Sigmoid colon (tissue), 3 donors: Measurements from ENCODE around the gene TMEM181.

Source experiments
- POLR2A ChIP-seq, 2 donors: fragments of 450-650 bp; IDR thresholded peaks; one replicate each; pipeline ENCODE4 v1.6.1; 2016; ENCODE audit warnings: antibody characterized with exemption in 2 of 2, mild to moderate bottlenecking in 2 of 2, moderate library complexity in 2 of 2
- TF ChIP-seq, protein P1 (sequence below), 4 experiments: fragments of 450-650 bp in 3 of 4; fragments of 200-600 bp in 1 of 4; IDR thresholded peaks; one replicate each; pipeline ENCODE4 v1.5.1; 2016 to 2019; ENCODE audit warnings: antibody characterized with exemption in 4 of 4, mild to moderate bottlenecking in 3 of 4, moderate library complexity in 2 of 4

DNA sequence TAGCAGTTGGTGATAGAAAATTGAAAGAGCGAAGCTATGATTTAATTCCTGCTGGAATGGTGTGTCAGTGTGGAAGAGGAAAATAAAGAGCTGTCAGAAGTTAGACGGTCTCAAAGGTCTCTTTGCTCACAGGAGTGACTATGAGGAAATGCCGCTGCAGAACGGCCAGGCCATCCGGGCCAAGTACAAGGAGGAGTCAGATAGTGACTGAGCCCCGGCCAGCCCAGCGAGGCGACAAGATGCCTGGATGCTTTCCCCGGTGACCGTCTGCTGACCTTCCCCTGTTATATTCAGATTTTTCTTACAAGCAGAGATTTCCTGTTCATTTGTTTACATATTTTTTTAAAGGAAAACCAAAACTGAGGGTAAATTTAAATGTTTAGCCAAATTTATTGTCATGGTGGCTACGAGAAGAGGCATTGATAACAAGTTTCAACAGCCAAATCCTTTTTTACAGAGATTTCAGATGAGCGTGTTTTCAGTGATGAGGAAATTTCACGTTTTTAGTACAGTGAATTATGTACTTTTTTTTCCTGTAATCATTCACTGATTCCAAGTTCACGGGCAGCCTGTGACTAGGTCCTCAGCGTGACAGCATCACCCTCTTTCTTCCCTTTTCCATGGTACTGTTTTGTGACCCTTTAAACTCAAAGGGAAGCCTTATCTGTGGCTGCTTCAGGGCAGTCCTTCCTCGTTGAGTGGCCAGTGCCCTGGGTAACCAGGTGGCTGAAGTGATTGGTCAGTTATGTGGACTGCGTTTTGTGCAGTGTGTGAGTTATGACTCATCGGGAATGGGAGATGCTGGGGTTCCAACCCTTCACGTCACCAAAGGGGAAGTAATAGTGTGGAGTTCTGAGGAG is 72.0 kb downstream of the TMEM181 start:
- TF ChIP-seq, protein P1, sequence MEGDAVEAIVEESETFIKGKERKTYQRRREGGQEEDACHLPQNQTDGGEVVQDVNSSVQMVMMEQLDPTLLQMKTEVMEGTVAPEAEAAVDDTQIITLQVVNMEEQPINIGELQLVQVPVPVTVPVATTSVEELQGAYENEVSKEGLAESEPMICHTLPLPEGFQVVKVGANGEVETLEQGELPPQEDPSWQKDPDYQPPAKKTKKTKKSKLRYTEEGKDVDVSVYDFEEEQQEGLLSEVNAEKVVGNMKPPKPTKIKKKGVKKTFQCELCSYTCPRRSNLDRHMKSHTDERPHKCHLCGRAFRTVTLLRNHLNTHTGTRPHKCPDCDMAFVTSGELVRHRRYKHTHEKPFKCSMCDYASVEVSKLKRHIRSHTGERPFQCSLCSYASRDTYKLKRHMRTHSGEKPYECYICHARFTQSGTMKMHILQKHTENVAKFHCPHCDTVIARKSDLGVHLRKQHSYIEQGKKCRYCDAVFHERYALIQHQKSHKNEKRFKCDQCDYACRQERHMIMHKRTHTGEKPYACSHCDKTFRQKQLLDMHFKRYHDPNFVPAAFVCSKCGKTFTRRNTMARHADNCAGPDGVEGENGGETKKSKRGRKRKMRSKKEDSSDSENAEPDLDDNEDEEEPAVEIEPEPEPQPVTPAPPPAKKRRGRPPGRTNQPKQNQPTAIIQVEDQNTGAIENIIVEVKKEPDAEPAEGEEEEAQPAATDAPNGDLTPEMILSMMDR (IDR thresholded peaks at IDR 0.05): no peak
- no peak for TF ChIP-seq POLR2A (IDR thresholded peaks at IDR 0.05)
